Hematopoietic multipotent progenitor cell (in vitro differentiated cells): ENCODE measurements around the gene MAPT. TPM values are rescaled to one million over a fixed set of nuclear protein-coding genes. Genes with fewer than 3 reads are reported as not detected.

ENCODE experiments used
- DNase-seq, 3 donors: peaks; one replicate each; pipeline ENCODE4 v3.0.0-alpha.2; 2011 to 2015; ENCODE audit warnings: low read depth in 2 of 3, low spot score in 2 of 3
- total RNA-seq: library from RNA; depleted of rRNA; stranded (reverse); fragments of >200 nt; gene quantifications from one replicate; pipeline ENCODE4 v1.2.3, GENCODE V29; 2012

Gene MAPT
- total RNA-seq, 1 donor, result under 0.01 TPM

DNA sequence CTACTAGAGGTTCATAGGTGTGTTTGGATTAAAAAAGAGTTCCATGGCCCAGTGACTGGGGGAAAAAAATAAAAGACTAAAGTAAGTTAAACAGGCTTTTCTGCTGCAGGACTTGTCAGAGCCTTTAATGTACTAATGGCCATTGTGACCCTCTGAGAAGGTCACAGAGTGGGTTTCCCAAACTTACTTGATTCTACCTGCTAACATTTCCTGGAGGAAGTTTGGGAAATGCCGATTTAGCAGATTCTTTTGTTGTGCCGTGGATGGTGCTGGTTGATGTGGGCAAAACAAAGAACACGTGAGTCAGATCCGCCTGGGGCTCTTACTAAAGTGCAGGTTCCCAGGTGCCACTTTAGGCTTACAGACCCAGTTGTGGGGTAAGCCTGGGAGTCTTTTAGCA lies 91.1 kb downstream of the MAPT start:
- no peak for DNase-seq

DNA sequence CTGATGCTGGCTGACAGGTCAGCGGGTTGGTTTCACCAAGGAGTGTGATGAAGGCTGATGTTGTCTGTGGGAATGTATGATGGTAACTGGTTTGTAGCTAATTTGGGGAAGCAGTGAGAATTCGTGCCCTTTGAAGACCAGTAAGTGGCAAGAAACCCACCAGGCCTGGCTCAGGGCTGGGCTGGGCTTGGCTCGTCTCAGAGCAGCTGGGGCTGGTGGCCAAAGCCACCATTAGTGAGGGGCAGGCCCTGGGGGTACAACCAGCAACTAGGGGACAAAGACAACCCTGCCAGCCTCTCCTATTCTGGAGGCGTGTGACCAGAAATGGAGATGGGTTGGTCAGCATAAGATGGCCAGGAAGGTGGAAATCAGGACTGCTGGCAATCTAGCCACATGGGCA lies 91.7 kb downstream of the MAPT start:
- no peak for DNase-seq

DNA sequence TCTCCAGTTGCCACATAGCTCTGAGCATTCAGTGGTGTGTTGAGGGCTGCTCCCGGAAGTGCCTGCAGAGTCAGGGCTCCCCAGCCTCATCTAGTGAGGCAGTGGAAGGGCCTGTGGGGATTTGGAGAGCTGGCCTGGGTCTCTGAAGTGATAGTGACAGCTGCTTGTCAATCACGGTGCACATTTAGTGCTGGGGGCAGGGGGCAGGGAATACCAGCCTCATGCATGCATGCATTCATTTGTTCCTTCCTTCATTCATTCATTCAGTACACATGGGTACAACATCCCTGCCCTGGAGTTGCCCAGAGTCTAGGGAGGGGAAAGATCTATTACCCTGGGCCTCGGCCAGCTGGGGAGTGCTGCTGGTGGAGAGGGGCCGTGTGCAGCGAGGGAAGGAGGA lies 93.4 kb downstream of the MAPT start:
- no peak for DNase-seq

GRCh38 chr17:45989759-45990158 lies 95.4 kb downstream of the MAPT start:
- DNase-seq, result no peak

DNA sequence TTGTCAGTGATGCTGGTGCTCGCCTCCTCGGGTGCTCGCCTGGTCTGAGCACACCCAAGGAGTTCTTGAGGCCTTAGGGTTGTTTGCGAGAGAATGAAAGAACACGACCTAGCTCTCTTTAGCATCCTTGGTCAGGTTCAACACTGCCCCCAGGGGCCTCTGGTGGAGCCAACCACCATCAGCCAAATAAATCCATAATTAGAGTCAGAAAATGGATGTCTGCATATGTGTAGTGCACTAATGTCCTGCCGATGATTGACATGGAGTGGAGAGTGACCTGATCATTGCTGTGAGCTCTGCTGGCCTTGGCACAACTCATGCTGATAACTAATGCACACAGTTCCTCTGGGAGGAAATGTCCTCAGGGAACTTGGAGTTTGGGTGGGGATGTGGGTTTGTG lies 96.5 kb downstream of the MAPT start:
- DNase-seq, result no peak

DNA sequence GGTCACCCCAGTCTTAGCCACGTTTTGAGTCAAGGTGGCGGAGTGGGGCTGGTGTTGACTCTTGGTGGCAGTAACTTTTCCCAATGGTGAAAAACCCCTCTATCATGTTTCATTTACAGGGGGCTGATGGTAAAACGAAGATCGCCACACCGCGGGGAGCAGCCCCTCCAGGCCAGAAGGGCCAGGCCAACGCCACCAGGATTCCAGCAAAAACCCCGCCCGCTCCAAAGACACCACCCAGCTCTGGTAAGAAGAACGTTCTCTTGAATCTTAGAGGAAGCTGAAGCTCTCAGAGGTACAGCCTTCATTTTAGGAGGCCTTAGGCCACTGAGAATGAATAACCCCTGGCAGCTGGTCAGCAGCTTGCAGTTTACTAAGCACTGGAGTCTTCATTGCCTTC lies 97.0 kb downstream of the MAPT start:
- DNase-seq, result no peak

DNA sequence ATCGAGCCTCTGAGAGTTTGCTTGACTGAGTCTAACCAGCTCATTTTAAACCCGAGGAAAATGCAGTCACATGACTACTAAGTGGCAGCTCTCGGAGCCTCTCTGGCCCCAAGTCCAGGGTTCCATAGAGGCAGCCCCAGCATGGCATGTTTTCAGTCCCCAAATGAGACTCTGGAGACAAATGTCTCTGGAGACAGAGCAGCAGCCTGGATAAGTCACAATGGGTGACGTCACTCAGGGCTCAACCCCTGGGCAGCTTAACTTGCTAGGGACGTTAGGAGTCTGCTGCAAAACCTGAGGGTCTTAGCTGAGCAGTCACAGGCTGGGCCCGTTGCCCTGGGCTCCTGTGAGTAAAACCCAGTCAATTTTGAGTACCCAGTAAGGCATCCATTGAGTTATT lies 97.8 kb downstream of the MAPT start:
- no peak for DNase-seq

- DNase-seq, result no peak
These were observed 98.5 kb downstream of the MAPT start for GRCh38 chr17:45992904-45993303.

DNA sequence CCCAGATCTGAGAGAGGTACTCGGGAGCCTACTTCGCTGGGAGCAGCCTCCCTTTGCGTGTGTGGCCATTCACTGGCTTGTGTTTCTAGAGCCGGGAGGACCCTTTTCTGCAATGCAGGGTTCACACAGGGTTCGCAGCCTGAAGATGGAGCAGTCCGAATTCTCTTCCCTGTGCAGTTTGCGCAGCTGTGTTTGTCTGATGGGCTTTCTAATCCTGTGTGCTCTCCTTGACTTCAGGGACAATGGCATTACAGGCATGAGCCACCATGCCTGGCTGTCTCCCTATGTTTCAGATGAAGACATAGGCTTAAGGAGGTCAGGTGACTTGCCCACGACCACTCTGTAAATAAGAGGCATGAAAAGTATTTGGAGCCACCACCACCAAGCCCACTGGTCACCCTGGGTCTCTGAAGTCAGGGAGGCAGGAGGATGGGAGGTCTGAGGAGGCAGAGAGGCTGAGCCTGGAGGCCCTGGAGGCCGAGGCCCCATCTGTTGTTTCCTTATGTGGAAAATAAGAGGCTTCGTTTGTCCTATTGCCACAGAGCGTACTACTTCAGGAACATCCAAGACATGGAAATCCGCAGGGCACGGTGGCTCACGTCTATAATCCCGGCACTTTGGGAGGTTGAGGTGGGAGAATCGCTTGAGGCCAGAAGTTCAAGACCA lies 99.7 kb downstream of the MAPT start:
- DNase-seq, result no peak

- DNase-seq, result no peak
These were observed 100.6 kb downstream of the MAPT start for GRCh38 chr17:45994987-45995386.

- no peak for DNase-seq
These were observed 101.4 kb downstream of the MAPT start for GRCh38 chr17:45995627-45996270.

GRCh38 chr17:45996282-45996937 lies 102.1 kb downstream of the MAPT start:
- no peak for DNase-seq

DNA sequence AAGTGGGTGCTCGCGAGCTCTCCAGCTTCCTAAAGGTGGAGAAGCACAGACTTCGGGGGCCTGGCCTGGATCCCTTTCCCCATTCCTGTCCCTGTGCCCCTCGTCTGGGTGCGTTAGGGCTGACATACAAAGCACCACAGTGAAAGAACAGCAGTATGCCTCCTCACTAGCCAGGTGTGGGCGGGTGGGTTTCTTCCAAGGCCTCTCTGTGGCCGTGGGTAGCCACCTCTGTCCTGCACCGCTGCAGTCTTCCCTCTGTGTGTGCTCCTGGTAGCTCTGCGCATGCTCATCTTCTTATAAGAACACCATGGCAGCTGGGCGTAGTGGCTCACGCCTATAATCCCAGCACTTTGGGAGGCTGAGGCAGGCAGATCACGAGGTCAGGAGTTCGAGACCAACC lies 102.8 kb downstream of the MAPT start:
- DNase-seq, result no peak

DNA sequence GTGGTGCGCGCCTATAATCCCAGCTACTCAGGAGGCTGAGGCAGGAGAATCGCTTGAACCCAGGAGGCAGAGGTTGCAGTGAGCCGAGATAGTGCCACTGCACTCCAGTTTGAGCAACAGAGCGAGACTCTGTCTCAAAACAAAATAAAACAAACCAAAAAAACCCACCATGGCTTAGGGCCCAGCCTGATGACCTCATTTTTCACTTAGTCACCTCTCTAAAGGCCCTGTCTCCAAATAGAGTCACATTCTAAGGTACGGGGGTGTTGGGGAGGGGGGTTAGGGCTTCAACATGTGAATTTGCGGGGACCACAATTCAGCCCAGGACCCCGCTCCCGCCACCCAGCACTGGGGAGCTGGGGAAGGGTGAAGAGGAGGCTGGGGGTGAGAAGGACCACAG lies 103.3 kb downstream of the MAPT start:
- no peak for DNase-seq

- no peak for DNase-seq
These were observed 104.9 kb downstream of the MAPT start, which contains the start of gene STH for GRCh38 chr17:45998987-45999899. TSS of gene STH (plus strand) at chr17:45999250. CDS start at chr17:45999280, 30 bp downstream.

GRCh38 chr17:45999900-46000290 lies 105.5 kb downstream of the MAPT start:
- DNase-seq, result no peak

- no peak for DNase-seq
These were observed 105.9 kb downstream of the MAPT start for GRCh38 chr17:46000292-46000691.

DNA sequence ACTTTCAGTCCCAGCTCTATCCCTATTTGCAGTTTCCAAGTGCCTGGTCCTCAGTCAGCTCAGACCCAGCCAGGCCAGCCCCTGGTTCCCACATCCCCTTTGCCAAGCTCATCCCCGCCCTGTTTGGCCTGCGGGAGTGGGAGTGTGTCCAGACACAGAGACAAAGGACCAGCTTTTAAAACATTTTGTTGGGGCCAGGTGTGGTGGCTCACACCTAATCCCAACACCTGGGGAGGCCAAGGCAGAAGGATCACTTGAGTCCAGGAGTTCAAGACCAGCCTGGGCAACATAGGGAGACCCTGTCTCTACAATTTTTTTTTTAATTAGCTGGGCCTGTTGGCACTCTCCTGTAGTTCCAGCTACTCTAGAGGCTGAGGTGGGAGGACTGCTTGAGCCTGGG lies 106.4 kb downstream of the MAPT start:
- no peak for DNase-seq

DNA sequence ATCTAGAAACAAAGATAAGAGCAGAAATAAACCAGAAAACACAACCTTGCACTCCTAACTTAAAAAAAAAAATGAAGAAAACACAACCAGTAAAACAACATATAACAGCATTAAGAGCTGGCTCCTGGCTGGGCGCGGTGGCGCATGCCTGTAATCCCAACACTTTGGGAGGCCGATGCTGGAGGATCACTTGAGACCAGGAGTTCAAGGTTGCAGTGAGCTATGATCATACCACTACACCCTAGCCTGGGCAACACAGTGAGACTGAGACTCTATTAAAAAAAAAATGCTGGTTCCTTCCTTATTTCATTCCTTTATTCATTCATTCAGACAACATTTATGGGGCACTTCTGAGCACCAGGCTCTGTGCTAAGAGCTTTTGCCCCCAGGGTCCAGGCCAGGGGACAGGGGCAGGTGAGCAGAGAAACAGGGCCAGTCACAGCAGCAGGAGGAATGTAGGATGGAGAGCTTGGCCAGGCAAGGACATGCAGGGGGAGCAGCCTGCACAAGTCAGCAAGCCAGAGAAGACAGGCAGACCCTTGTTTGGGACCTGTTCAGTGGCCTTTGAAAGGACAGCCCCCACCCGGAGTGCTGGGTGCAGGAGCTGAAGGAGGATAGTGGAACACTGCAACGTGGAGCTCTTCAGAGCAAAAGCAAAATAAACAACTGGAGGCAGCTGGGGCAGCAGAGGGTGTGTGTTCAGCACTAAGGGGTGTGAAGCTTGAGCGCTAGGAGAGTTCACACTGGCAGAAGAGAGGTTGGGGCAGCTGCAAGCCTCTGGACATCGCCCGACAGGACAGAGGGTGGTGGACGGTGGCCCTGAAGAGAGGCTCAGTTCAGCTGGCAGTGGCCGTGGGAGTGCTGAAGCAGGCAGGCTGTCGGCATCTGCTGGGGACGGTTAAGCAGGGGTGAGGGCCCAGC lies 107.3 kb downstream of the MAPT start:
- no peak for DNase-seq
